ENCODE results near the gene MYL9. TPM values are rescaled to one million over a fixed set of nuclear protein-coding genes. Genes with fewer than 3 reads are reported as not detected.

Gene MYL9
- polyA plus RNA-seq, 1 donor (not counting 4 experiments of a cell fraction or from before 2014, with no cell fraction given), result 1.7 TPM

DNA sequence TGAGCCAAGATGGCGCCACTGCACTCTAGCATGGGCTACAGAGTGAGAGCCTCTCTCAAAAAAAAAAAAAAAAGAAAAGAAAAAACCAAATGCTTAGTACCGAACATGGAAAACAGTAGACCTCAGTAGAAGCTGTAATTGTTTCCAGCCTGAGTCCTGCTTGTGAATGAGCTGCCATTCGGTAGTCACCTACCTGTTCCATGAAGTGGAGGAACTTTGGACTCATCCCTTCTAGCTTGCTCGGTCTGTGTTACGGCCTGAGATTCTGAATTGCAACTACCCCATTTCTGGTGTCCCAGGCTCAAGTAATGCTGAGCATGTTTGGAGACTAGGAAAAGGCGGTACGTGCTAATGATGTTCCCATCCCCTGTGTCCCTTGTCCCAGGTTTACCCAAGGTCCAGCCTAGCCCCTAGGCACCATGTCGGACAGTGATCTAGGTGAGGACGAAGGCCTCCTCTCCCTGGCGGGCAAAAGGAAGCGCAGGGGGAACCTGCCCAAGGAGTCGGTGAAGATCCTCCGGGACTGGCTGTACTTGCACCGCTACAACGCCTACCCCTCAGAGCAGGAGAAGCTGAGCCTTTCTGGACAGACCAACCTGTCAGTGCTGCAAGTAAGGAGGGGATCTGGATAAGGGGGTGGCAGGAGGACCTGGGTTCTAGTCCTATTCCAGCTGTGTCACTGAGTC, 37.2 kb downstream of the MYL9 start:
- FAIRE-seq (no peak), DNase-seq (ENCODE audit: low read depth, low spot score) (no peak)
- Histone ChIP-seq H3K36me3 (ENCODE audit: control insufficient read depth in 2 of 2, extremely low read depth in 1 of 2, insufficient read depth in 2 of 2, low read length in 2 of 2) (peaks cover 0 to 12% of the 10 kb centered on the region in 2 experiments), H3K9me1 (ENCODE audit: control insufficient read depth, extremely low read depth, insufficient read depth, low read length) (no peaks in the 10 kb centered on the region), H3K27me3 (ENCODE audit: control insufficient read depth, extremely low read depth, insufficient read depth, low read length) (no peaks in the 10 kb centered on the region), H3K27ac (ENCODE audit: control insufficient read depth, insufficient read depth, low read length) (no peak overlapping the region), H4K20me1 (ENCODE audit: control insufficient read depth, extremely low read depth, insufficient read depth, low read length) (no peaks in the 10 kb centered on the region), H2AFZ (ENCODE audit: control insufficient read depth, low read length) (no peak overlapping the region), H3K4me2 (ENCODE audit: control insufficient read depth, extremely low read depth, insufficient read depth, low read depth, low read length) (no peak overlapping the region), H3K4me3 (ENCODE audit: control insufficient read depth in 2 of 3, extremely low read depth in 1 of 3, insufficient read depth in 2 of 3, low read depth in 1 of 3, low read length in 3 of 3) (no peak overlapping the region), H3K9ac (ENCODE audit: control insufficient read depth, extremely low read depth, insufficient read depth, low read length) (no peak overlapping the region), H3K9me3 (ENCODE audit: control insufficient read depth, low read depth, low read length) (no peaks in the 10 kb centered on the region), H3K4me1 (ENCODE audit: control insufficient read depth, extremely low read depth, insufficient read depth, low read length) (peaks cover 13% of the 10 kb centered on the region), H3K79me2 (ENCODE audit: control insufficient read depth, insufficient read depth, low read length) (peaks cover 16% of the 10 kb centered on the region)
- TF ChIP-seq, protein P1, sequence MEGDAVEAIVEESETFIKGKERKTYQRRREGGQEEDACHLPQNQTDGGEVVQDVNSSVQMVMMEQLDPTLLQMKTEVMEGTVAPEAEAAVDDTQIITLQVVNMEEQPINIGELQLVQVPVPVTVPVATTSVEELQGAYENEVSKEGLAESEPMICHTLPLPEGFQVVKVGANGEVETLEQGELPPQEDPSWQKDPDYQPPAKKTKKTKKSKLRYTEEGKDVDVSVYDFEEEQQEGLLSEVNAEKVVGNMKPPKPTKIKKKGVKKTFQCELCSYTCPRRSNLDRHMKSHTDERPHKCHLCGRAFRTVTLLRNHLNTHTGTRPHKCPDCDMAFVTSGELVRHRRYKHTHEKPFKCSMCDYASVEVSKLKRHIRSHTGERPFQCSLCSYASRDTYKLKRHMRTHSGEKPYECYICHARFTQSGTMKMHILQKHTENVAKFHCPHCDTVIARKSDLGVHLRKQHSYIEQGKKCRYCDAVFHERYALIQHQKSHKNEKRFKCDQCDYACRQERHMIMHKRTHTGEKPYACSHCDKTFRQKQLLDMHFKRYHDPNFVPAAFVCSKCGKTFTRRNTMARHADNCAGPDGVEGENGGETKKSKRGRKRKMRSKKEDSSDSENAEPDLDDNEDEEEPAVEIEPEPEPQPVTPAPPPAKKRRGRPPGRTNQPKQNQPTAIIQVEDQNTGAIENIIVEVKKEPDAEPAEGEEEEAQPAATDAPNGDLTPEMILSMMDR (optimal IDR thresholded peaks at IDR 0.05 in 1 of 3, IDR thresholded peaks at IDR 0.05 in 1 of 3, conservative IDR thresholded peaks at IDR 0.05 in 1 of 3; ENCODE audit: extremely low read depth in 1 of 3, insufficient read depth in 2 of 3, low read length in 3 of 3), result no peak
- no peak for TF ChIP-seq EZH2 (IDR thresholded peaks at IDR 0.05; ENCODE audit: low read length)
- dilution Hi-C loops (cut with MboI; ENCODE audit: extremely low pct_ligation_motif_present, low sequenced_read_pairs), result no loop called here

DNA sequence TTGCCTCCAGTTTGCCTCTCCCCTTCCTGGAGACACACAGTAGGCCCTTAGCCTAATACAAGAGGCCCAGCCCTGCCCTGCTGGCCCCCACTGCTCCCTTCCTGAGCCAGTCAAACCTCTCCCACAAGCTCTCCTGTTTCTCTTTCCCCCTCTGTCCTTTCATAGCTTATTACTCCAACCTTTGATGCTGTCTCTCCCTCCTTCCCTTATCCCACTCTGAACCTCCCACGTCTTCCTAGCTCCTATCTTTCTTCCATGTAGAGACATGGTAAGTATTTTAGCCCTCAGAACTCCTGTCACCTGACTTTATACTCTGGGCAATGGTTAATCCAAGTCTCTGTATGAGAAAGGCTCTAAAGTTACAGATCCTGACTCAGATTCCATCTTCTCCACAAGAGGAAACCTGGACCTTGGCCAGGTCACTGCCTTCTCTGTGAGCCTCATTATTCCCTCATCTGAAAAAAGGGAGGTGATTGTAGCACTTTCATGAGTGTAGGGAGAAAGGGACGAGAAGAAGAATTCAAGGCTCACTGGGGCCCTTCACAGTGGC, 38.8 kb downstream of the MYL9 start:
- no peaks in the 10 kb centered on the region for H3K9me3 ChIP-seq (ENCODE audit: control insufficient read depth, low read depth, low read length)
- H2AFZ ChIP-seq (ENCODE audit: control insufficient read depth, low read length), result no peak overlapping the region
- H3K9ac ChIP-seq (ENCODE audit: control insufficient read depth, extremely low read depth, insufficient read depth, low read length), result no peak overlapping the region
- no peak overlapping the region for H3K4me3 ChIP-seq (ENCODE audit: control insufficient read depth in 2 of 3, extremely low read depth in 1 of 3, insufficient read depth in 2 of 3, low read depth in 1 of 3, low read length in 3 of 3)
- H3K27ac ChIP-seq (ENCODE audit: control insufficient read depth, insufficient read depth, low read length), result no peak overlapping the region
- H3K36me3 ChIP-seq (ENCODE audit: control insufficient read depth in 2 of 2, extremely low read depth in 1 of 2, insufficient read depth in 2 of 2, low read length in 2 of 2), result peaks cover 0 to 12% of the 10 kb centered on the region in 2 experiments
- FAIRE-seq (no peak), DNase-seq (ENCODE audit: low read depth, low spot score) (no peak)
- peaks cover 15% of the 10 kb centered on the region for H3K79me2 ChIP-seq (ENCODE audit: control insufficient read depth, insufficient read depth, low read length)
- TF ChIP-seq EZH2 (IDR thresholded peaks at IDR 0.05; ENCODE audit: low read length), result no peak
- TF ChIP-seq, protein P1 (optimal IDR thresholded peaks at IDR 0.05 in 1 of 3, IDR thresholded peaks at IDR 0.05 in 1 of 3, conservative IDR thresholded peaks at IDR 0.05 in 1 of 3; ENCODE audit: extremely low read depth in 1 of 3, insufficient read depth in 2 of 3, low read length in 3 of 3), result no peak
- H3K9me1 ChIP-seq (ENCODE audit: control insufficient read depth, extremely low read depth, insufficient read depth, low read length), result no peaks in the 10 kb centered on the region
- H3K27me3 ChIP-seq (ENCODE audit: control insufficient read depth, extremely low read depth, insufficient read depth, low read length), result no peaks in the 10 kb centered on the region
- dilution Hi-C loops (cut with MboI; ENCODE audit: extremely low pct_ligation_motif_present, low sequenced_read_pairs), result no loop called here
- H3K4me2 ChIP-seq (ENCODE audit: control insufficient read depth, extremely low read depth, insufficient read depth, low read depth, low read length), result no peak overlapping the region
- H3K4me1 ChIP-seq (ENCODE audit: control insufficient read depth, extremely low read depth, insufficient read depth, low read length), result peaks cover 18% of the 10 kb centered on the region
- no peaks in the 10 kb centered on the region for H4K20me1 ChIP-seq (ENCODE audit: control insufficient read depth, extremely low read depth, insufficient read depth, low read length)

All from keratinocyte (primary cell).